ENCODE data around the gene CBX5.

GRCh38 chr12:54296393-54297099, 16.6 kb upstream of the CBX5 start:
- no peak for TF ChIP-seq POLR2AphosphoS5 (IDR thresholded peaks at IDR 0.05)
- TF ChIP-seq POLR2A (IDR thresholded peaks at IDR 0.05), result no peak

All from stomach (tissue), 4 donors.